ENCODE measurements around the gene NMT2.
A peak's percentile ranks its signal among the peaks of the same experiment; 100 is the strongest.

The NMT2 gene

DNA sequence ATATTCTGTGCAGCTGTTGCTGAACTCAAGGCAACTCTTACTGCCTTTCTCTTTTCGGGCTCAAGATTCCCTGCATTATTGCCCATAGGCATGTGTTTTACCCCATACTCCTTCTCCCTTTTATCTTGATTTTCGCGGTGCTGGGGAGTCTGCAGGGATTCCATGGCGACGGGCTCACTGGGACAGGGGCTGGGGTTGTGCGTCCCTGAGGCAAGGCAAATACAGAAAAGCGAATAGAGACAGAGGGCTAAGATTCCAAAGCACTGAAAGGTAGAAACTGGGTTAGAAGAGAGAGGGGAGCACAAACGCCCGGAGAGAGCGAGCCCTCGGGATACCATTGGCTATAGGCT is 71.9 kb downstream of the NMT2 start:
- TF ChIP-seq, protein P1, sequence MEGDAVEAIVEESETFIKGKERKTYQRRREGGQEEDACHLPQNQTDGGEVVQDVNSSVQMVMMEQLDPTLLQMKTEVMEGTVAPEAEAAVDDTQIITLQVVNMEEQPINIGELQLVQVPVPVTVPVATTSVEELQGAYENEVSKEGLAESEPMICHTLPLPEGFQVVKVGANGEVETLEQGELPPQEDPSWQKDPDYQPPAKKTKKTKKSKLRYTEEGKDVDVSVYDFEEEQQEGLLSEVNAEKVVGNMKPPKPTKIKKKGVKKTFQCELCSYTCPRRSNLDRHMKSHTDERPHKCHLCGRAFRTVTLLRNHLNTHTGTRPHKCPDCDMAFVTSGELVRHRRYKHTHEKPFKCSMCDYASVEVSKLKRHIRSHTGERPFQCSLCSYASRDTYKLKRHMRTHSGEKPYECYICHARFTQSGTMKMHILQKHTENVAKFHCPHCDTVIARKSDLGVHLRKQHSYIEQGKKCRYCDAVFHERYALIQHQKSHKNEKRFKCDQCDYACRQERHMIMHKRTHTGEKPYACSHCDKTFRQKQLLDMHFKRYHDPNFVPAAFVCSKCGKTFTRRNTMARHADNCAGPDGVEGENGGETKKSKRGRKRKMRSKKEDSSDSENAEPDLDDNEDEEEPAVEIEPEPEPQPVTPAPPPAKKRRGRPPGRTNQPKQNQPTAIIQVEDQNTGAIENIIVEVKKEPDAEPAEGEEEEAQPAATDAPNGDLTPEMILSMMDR (IDR thresholded peaks at IDR 0.05; ENCODE audit: insufficient read depth, missing control alignments) = no peak
- DNase-seq (ENCODE audit: insufficient read length, low spot score) = no peak
- FAIRE-seq = no peak

DNA sequence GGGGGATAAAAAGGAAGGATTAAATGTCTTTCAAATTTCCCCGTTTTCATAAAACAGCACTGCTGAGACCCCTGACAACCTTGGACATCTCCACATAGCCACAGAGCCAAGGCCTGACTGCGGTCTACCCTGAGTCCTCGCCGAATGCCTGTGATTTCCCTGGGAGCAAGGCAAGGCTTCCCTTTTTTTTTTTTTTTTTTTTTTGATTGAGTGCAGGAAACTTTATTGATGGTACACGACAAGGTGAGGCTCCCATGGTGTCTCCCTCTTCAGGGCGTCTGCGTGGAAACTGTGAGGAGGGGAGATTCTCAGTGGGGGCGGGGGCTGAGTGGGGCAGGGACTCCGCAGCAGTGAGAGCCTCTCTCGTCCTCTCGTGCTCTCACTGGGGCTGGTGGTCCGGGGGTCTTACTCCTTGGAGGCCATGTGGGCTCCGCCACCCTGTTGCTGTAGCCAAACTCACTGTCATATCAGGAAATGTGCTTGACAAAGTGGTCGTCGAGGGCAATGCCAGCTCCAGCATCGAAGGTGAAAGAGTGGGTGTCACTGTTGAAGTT is 75.6 kb downstream of the NMT2 start:
- FAIRE-seq (no peak), DNase-seq (ENCODE audit: insufficient read length, low spot score) (no peak)
- TF ChIP-seq, protein P1 (IDR thresholded peaks at IDR 0.05; ENCODE audit: insufficient read depth, missing control alignments) = no peak

DNA sequence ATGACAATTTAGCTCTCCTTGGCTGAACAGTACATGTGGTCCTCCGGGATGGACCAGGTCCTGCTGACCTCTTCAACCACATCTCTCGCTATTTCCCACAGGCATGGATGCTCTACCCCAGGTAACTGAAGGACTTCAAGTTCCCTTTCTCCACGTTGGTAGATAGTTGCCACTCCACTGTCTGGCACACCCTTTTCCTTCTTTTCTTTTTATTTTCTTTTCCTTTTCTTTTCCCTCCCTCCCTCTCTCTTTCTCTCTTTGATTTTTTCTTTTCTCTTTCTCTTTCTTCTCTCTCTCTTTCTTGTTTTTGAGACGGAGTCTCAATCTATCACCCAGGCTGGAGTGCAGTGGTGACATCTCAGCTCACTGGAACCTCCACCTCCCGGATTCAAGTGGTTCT is 77.1 kb downstream of the NMT2 start:
- no peak for FAIRE-seq
- DNase-seq (ENCODE audit: insufficient read length, low spot score) = no peak

DNA sequence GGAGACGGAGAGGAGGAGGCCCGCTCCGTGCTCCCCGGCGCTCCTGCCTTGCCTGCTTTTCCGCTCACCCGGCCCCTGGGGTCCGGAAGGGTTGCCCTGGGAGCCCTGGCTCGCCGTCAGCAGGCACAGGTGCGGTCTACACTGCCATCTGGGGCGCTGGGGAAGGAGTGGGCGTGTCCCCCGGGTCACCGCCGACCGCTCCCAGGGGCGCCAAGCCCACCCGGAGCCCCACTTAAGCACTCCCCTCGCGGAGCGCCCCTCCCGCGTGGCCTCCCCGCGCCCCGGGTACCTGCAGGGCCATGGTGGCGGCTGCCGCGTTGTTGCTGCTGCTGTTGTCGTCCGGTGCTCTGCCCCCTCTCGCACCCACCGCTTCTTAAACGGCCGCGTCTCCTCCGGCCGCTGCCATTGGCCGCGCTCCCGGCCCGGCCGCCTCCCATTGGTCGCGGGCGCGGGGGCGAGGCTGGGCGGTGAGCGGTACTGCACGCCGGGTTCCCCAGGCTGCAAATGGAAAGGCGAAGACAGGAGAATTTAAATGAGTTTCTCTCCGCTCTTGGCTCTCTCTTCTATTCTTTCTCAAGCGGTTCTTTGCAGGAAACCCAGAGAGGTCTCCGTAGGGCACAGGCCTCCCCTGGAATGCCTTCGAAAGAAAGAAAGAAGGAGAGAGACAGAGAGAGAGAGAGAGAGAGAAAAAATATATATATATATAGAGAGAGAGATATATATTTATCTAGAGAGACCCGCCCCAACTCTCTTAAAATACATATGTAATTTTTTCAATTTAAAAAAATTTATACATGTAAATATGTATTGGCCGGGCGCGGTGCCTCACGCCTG is 79.8 kb downstream of the NMT2 start, which contains the start of gene ACBD7:
ACBD7 (minus strand) TSS at position 349 of the 834 bp plus-strand sequence; CDS start at position 301, 48 bp downstream.
- TF ChIP-seq, protein P1 (IDR thresholded peaks at IDR 0.05; ENCODE audit: insufficient read depth, missing control alignments) = no peak
- peak; percentile 91 for DNase-seq (ENCODE audit: insufficient read length, low spot score)
- no peak for FAIRE-seq

More for the DNA sequence above, 77.1 kb downstream of the NMT2 start:
- TF ChIP-seq, protein P1 (IDR thresholded peaks at IDR 0.05; ENCODE audit: insufficient read depth, missing control alignments) = no peak

DNA sequence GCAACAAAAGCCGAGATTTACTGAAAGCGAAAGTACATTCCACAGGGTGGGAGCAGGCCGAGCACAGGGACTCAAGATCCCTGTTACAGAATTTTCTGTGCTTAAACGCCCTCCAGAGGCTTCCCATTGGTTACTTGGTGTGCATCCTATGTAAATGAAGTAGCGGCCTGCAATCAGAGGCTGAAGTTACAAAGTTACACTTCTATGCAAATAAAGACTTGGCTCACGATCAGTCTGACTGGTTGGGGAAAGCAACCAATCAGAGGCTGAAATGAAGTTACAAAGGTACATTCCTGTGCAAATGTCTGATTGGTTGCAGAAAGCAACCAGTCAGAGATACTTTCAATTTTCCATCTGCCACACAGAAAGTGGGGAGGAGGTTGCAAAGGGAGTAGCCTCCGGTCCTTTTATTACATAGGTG is 84.0 kb downstream of the NMT2 start:
- TF ChIP-seq, protein P1 (IDR thresholded peaks at IDR 0.05; ENCODE audit: insufficient read depth, missing control alignments) = no peak
- FAIRE-seq = no peak
- no peak for DNase-seq (ENCODE audit: insufficient read length, low spot score)

DNA sequence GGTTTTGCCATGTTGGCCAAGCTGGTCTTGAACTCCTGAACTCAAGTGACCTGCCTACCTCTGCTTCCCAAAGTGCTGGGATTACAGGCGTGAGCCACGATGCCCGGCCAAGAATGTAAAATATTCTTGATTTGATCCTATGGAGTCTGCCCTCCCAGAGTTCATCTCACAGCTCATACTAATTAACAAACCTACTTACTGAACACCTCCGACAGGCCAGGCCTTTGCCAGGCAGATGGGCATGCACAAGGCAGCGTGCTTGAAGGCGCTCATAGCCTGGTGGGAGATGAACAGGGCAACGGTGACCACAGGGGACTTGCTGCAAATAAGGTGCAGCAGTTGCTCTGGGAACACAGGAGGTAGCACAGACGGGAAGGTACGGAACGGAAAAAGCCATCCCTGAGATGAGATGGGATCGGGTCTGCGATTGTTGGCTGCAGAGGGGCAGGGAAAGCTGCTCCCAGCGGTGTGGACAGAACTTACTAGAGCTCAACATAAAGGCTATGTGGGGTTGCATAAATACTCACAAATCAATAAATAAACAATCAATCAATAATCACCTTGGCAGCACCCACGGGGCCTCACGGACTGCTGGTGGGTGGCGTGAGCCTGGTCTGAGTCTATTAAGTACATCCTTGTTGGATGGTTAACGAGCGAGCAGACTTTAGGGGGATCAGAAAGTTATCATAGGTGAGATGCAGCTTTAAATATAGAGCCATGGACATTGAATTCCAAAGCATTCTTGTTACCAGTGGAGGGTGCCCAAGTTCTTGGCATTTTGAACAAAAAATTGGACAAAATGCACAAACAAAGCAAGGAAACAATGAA is 84.6 kb downstream of the NMT2 start:
- TF ChIP-seq, protein P1 (IDR thresholded peaks at IDR 0.05; ENCODE audit: insufficient read depth, missing control alignments) = no peak
- no peak for FAIRE-seq
- no peak for DNase-seq (ENCODE audit: insufficient read length, low spot score)

All from D721Med (cell line).